SK-N-SH (cell line): ENCODE results near the gene OGFOD2. TPM values are rescaled to one million over a fixed set of nuclear protein-coding genes. Genes with fewer than 3 reads are reported as not detected.

Source experiments
- CTCF ChIA-PET: fragments of 300-600, 350-600 bp; formaldehyde crosslinking; extraction: SDS; loops from one replicate; lab custom pipeline; 2021; lab: Yijun Ruan, JAX
- POLR2A ChIA-PET: fragments of 350-600 bp; sonication (Branson Sonifier 250); formaldehyde crosslinking; extraction: SDS; loops from one replicate; lab custom pipeline; 2020; ENCODE audit warnings: antibody characterized with exemption, inconsistent platforms; lab: Yijun Ruan, JAX
- DNase-seq: peaks from one replicate; pipeline ENCODE4 v3.0.0; 2012
- H2AFZ ChIP-seq: fragments of 200-600 bp; sonication (generic); 2 replicates; pipeline ENCODE4 v1.8.1; 2016; ENCODE audit warnings: antibody characterized with exemption, mild to moderate bottlenecking, low read depth
- H3F3A ChIP-seq: fragments of 200-600 bp; sonication (generic); replicated peaks from 2 replicates; pipeline ENCODE3; 2016; ENCODE audit warnings: antibody characterized with exemption, mild to moderate bottlenecking; ENCODE audit not compliant: insufficient read depth
- H3K27ac ChIP-seq, 2 experiments: fragments of 200-500 bp in 1 of 2; fragments of 200-600 bp in 1 of 2; sonication (Bioruptor generic) in 1 of 2; sonication (generic), shearing (Covaris generic) in 1 of 2; 2 replicates each; pipeline versions ENCODE4 v1.5.1 to v1.6.1; 2014 to 2016; ENCODE audit warnings: low read depth in 2 of 2, inconsistent platforms in 1 of 2, low read length in 1 of 2, mild to moderate bottlenecking in 1 of 2, mixed read lengths in 1 of 2
- H3K27me3 ChIP-seq: fragments of 200-600 bp; sonication (generic), shearing (Covaris generic); 2 replicates; pipeline ENCODE4 v1.6.1; 2016; ENCODE audit warnings: mixed run types; ENCODE audit not compliant: insufficient read depth
- H3K36me3 ChIP-seq, 2 experiments: fragments of 200-500 bp in 1 of 2; fragments of 200-600 bp in 1 of 2; sonication (Bioruptor generic) in 1 of 2; sonication (generic) in 1 of 2; replicated peaks in 1 of 2; 2 replicates each; pipeline versions ENCODE3 to v1.5.1; 2014 to 2016; ENCODE audit warnings: low read length in 1 of 2, mild to moderate bottlenecking in 1 of 2; ENCODE audit not compliant: insufficient read depth in 2 of 2, control insufficient read depth in 1 of 2
- H3K4me1 ChIP-seq, 2 experiments: fragments of 200-500 bp in 1 of 2; fragments of 200-600 bp in 1 of 2; sonication (Bioruptor generic) in 1 of 2; sonication (generic), shearing (Covaris generic) in 1 of 2; 2 replicates each; pipeline versions ENCODE4 v1.5.1 to v1.6.1; 2014 to 2016; ENCODE audit warnings: low read depth in 1 of 2, low read length in 1 of 2, mixed run types in 1 of 2; ENCODE audit not compliant: insufficient read depth in 2 of 2, control insufficient read depth in 1 of 2
- H3K4me2 ChIP-seq: fragments of 200-600 bp; sonication (generic), shearing (Covaris generic); 2 replicates; pipeline ENCODE4 v1.6.1; 2017; ENCODE audit warnings: mixed run types
- H3K4me3 ChIP-seq, 2 experiments: fragments of 200-500 bp in 1 of 2; fragments of 200-600 bp in 1 of 2; sonication (Bioruptor generic) in 1 of 2; sonication (generic), shearing (Covaris generic) in 1 of 2; 2 replicates each; pipeline versions ENCODE4 v1.5.1 to v1.8.1; 2014 to 2016; ENCODE audit warnings: low read depth in 2 of 2, inconsistent platforms in 1 of 2, low read length in 1 of 2, mild to moderate bottlenecking in 1 of 2, mixed read lengths in 1 of 2, moderate library complexity in 1 of 2
- H3K79me2 ChIP-seq: fragments of 200-600 bp; sonication (generic); 2 replicates; pipeline ENCODE4 v1.8.1; 2017; ENCODE audit warnings: mild to moderate bottlenecking; ENCODE audit not compliant: insufficient read depth
- H3K9ac ChIP-seq: fragments of 200-600 bp; sonication (generic); 2 replicates; pipeline ENCODE4 v1.6.1; 2017; ENCODE audit warnings: mixed run types
- H3K9me2 ChIP-seq: fragments of 200-600 bp; sonication (generic); 2 replicates; pipeline ENCODE4 v1.6.1; 2017; ENCODE audit warnings: mixed run types
- H3K9me3 ChIP-seq: fragments of 200-600 bp; sonication (generic); 2 replicates; pipeline ENCODE4 v1.6.1; 2017; ENCODE audit warnings: mixed run types, mild to moderate bottlenecking, moderate library complexity
- H4K20me1 ChIP-seq: fragments of 200-600 bp; sonication (generic); 2 replicates; pipeline ENCODE4 v1.6.1; 2017; ENCODE audit warnings: mild to moderate bottlenecking, mixed run types; ENCODE audit not compliant: insufficient read depth
- CHD2 ChIP-seq: fragments of 150-350 bp; IDR thresholded peaks from 2 replicates; pipeline ENCODE4 v1.6.1; 2018; ENCODE audit warnings: low read length; ENCODE audit not compliant: partially characterized antibody
- ELF1 ChIP-seq: IDR thresholded peaks from 2 replicates; pipeline ENCODE4 v1.4.0; 2012
- EP300 ChIP-seq, 2 experiments: IDR thresholded peaks; 2 replicates each; pipeline versions ENCODE4 v1.4.0 to v1.6.1; 2012; ENCODE audit warnings: borderline replicate concordance in 1 of 2, low read depth in 1 of 2, low read length in 1 of 2
- FOSL2 ChIP-seq: IDR thresholded peaks from 2 replicates; pipeline ENCODE4 v1.4.0; 2012; ENCODE audit warnings: low read depth, mild to moderate bottlenecking, moderate library complexity, borderline replicate concordance
- FOXM1 ChIP-seq: IDR thresholded peaks from 2 replicates; pipeline ENCODE4 v1.4.0; 2012; ENCODE audit warnings: low read depth, mild to moderate bottlenecking
- GABPA ChIP-seq: IDR thresholded peaks from 2 replicates; pipeline ENCODE4 v1.4.0; 2012; ENCODE audit warnings: low read depth, mild to moderate bottlenecking
- JUND ChIP-seq: IDR thresholded peaks from 2 replicates; pipeline ENCODE4 v1.4.0; 2012
- MXI1 ChIP-seq: IDR thresholded peaks from 2 replicates; pipeline ENCODE4 v1.6.1; 2012; ENCODE audit warnings: mild to moderate bottlenecking, low read depth, low read length, improper control_type of control experiment
- POLR2AphosphoS5 ChIP-seq: IDR thresholded peaks from 2 replicates; pipeline ENCODE4 v1.6.1; 2012; ENCODE audit warnings: low read depth, low read length
- RCOR1 ChIP-seq: fragments of 150-350 bp; IDR thresholded peaks from 2 replicates; pipeline ENCODE4 v1.6.1; 2017; ENCODE audit warnings: antibody characterized with exemption, low read length
- REST ChIP-seq: IDR thresholded peaks from 2 replicates; pipeline ENCODE4 v1.6.1; 2012; ENCODE audit warnings: mild to moderate bottlenecking, low read depth, low read length, moderate library complexity
- RXRA ChIP-seq: IDR thresholded peaks from 2 replicates; pipeline ENCODE4 v1.4.0; 2012; ENCODE audit warnings: low read depth, mild to moderate bottlenecking, borderline replicate concordance
- SIN3A ChIP-seq: IDR thresholded peaks from 2 replicates; pipeline ENCODE4 v1.6.1; 2012; ENCODE audit warnings: low read depth, mild to moderate bottlenecking, low read length, moderate library complexity, borderline replicate concordance
- SMC3 ChIP-seq: IDR thresholded peaks from 2 replicates; pipeline ENCODE4 v1.6.1; 2012; ENCODE audit warnings: low read depth, low read length, improper control_type of control experiment
- USF2 ChIP-seq: fragments of 150-350 bp; IDR thresholded peaks from 2 replicates; pipeline ENCODE4 v1.6.1; 2017; ENCODE audit warnings: antibody characterized with exemption, low read length, low read depth, borderline replicate concordance
- WGBS: methylation state at CpG from one replicate; pipeline ENCODE4 v1.1.6; 2017; ENCODE audit warnings: low lambda C conversion rate; 5-methylcytosine and 5-hydroxymethylcytosine counted together
- polyA plus RNA-seq, 3 experiments: library from polyadenylated mRNA; depleted of rRNA; stranded (reverse); fragments of >200 nt; gene quantifications; 2 replicates each; pipeline ENCODE4 v1.2.3, GENCODE V29; 2012
- TF ChIP-seq, protein P1 (sequence below): fragments of 150-350 bp; IDR thresholded peaks from 2 replicates; pipeline ENCODE4 v1.6.1; 2016; ENCODE audit warnings: mild to moderate bottlenecking, low read depth, low read length
- TF ChIP-seq, protein P2 (sequence below): IDR thresholded peaks from 2 replicates; pipeline ENCODE4 v1.4.0; 2012; ENCODE audit warnings: low read depth, borderline replicate concordance
- TF ChIP-seq, protein P3 (sequence below): fragments of 200-600 bp; sonication (generic); IDR thresholded peaks from 2 replicates; pipeline ENCODE4 v1.6.1; 2017; ENCODE audit warnings: antibody characterized with exemption, mild to moderate bottlenecking, moderate library complexity

The OGFOD2 gene
- polyA plus RNA-seq, 1 of the 3 experiments (the other 2 are of a cell fraction), result 22.0 TPM

GRCh38 chr12:123001464-123001863 lies 26.4 kb downstream of the OGFOD2 start:
- no peaks in the 10 kb centered on the region for H4K20me1 ChIP-seq
- no peak for DNase-seq
- H3K27ac ChIP-seq, result no peak overlapping the region
- H3K9me3 ChIP-seq, result no peaks in the 10 kb centered on the region
- no peaks in the 10 kb centered on the region for H3K9me2 ChIP-seq
- H3K36me3 ChIP-seq, result no peaks in the 10 kb centered on the region
- no peaks in the 10 kb centered on the region for H3K27me3 ChIP-seq
- CTCF ChIA-PET, result no interaction called here
- WGBS, result 86% methylated on average over 3 of the region's 3 CpGs
- no peaks in the 10 kb centered on the region; a peak in 1 of 4 replicates for H3K4me1 ChIP-seq
- no peaks in the 10 kb centered on the region for H3F3A ChIP-seq
- POLR2A ChIA-PET, result no interaction called here
- TF ChIP-seq RCOR1 (no peak), RXRA (no peak), SIN3A (no peak), ELF1 (no peak), POLR2AphosphoS5 (no peak), FOSL2 (no peak)
- TF ChIP-seq, protein P1, sequence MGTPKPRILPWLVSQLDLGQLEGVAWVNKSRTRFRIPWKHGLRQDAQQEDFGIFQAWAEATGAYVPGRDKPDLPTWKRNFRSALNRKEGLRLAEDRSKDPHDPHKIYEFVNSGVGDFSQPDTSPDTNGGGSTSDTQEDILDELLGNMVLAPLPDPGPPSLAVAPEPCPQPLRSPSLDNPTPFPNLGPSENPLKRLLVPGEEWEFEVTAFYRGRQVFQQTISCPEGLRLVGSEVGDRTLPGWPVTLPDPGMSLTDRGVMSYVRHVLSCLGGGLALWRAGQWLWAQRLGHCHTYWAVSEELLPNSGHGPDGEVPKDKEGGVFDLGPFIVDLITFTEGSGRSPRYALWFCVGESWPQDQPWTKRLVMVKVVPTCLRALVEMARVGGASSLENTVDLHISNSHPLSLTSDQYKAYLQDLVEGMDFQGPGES, result no peak
- TF ChIP-seq, all 33 proteins: peak for 0
- H3K9ac ChIP-seq, result no peak overlapping the region
- H3K4me2 ChIP-seq, result no peak overlapping the region
- H3K79me2 ChIP-seq, result no peaks in the 10 kb centered on the region
- H3K4me3 ChIP-seq, result no peak overlapping the region
- no peak overlapping the region for H2AFZ ChIP-seq

- DNase-seq, result no peak
- WGBS, result 93% methylated on average over 6 of the region's 6 CpGs
- Histone ChIP-seq H3K36me3 (no peaks in the 10 kb centered on the region), H3K9me3 (no peaks in the 10 kb centered on the region), H3K9me2 (no peaks in the 10 kb centered on the region), H3K4me2 (no peak overlapping the region), H3K27ac (no peak overlapping the region), H4K20me1 (no peaks in the 10 kb centered on the region), H3F3A (no peaks in the 10 kb centered on the region), H3K4me1 (no peaks in the 10 kb centered on the region), H2AFZ (no peak overlapping the region), H3K79me2 (no peaks in the 10 kb centered on the region), H3K27me3 (no peaks in the 10 kb centered on the region), H3K9ac (no peak overlapping the region), H3K4me3 (no peak overlapping the region)
- ChIA-PET POLR2A (no interaction called here), CTCF (interaction anchor here (1.7 kb wide), 1 partner anchor 40 kb away, joined by 4 read pairs; no protein-coding TSS in a partner anchor)
- no peak for TF ChIP-seq MXI1
- TF ChIP-seq GABPA, result no peak
- TF ChIP-seq JUND, result no peak
- no peak for TF ChIP-seq RXRA
- TF ChIP-seq FOXM1, result no peak
- TF ChIP-seq USF2, result no peak
- no peak for TF ChIP-seq CHD2
- no peak for TF ChIP-seq REST
- TF ChIP-seq EP300 (IDR thresholded peaks at IDR 0.05; ENCODE audit: borderline replicate concordance in 1 of 2, low read depth in 1 of 2, low read length in 1 of 2), result no peak
- no peak for TF ChIP-seq SMC3
- TF ChIP-seq, protein P2, sequence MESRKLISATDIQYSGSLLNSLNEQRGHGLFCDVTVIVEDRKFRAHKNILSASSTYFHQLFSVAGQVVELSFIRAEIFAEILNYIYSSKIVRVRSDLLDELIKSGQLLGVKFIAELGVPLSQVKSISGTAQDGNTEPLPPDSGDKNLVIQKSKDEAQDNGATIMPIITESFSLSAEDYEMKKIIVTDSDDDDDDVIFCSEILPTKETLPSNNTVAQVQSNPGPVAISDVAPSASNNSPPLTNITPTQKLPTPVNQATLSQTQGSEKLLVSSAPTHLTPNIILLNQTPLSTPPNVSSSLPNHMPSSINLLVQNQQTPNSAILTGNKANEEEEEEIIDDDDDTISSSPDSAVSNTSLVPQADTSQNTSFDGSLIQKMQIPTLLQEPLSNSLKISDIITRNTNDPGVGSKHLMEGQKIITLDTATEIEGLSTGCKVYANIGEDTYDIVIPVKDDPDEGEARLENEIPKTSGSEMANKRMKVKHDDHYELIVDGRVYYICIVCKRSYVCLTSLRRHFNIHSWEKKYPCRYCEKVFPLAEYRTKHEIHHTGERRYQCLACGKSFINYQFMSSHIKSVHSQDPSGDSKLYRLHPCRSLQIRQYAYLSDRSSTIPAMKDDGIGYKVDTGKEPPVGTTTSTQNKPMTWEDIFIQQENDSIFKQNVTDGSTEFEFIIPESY, result no peak
- TF ChIP-seq, protein P3, sequence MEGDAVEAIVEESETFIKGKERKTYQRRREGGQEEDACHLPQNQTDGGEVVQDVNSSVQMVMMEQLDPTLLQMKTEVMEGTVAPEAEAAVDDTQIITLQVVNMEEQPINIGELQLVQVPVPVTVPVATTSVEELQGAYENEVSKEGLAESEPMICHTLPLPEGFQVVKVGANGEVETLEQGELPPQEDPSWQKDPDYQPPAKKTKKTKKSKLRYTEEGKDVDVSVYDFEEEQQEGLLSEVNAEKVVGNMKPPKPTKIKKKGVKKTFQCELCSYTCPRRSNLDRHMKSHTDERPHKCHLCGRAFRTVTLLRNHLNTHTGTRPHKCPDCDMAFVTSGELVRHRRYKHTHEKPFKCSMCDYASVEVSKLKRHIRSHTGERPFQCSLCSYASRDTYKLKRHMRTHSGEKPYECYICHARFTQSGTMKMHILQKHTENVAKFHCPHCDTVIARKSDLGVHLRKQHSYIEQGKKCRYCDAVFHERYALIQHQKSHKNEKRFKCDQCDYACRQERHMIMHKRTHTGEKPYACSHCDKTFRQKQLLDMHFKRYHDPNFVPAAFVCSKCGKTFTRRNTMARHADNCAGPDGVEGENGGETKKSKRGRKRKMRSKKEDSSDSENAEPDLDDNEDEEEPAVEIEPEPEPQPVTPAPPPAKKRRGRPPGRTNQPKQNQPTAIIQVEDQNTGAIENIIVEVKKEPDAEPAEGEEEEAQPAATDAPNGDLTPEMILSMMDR, result no peak
- TF ChIP-seq RCOR1, result no peak
Measured at GRCh38 chr12:123003257-123003656, 28.2 kb downstream of the OGFOD2 start.
